GM12865 (cell line): ENCODE measurements around the gene CRIM1.

Source experiments
- DNase-seq: peaks from one replicate; pipeline ENCODE4 v3.0.0; 2010; ENCODE audit warnings: low read depth
- H3K4me3 ChIP-seq: 2 replicates; pipeline ENCODE4 v1.5.1; 2011; ENCODE audit warnings: mild to moderate bottlenecking, low read depth, low read length, control low read depth
- TF ChIP-seq, protein P1 (sequence below): IDR thresholded peaks from 2 replicates; pipeline ENCODE4 v1.5.1; 2011; ENCODE audit warnings: low read length, control low read depth, low read depth, inconsistent platforms; ENCODE audit not compliant: insufficient read depth; ENCODE audit errors: missing control alignments

The CRIM1 gene

DNA sequence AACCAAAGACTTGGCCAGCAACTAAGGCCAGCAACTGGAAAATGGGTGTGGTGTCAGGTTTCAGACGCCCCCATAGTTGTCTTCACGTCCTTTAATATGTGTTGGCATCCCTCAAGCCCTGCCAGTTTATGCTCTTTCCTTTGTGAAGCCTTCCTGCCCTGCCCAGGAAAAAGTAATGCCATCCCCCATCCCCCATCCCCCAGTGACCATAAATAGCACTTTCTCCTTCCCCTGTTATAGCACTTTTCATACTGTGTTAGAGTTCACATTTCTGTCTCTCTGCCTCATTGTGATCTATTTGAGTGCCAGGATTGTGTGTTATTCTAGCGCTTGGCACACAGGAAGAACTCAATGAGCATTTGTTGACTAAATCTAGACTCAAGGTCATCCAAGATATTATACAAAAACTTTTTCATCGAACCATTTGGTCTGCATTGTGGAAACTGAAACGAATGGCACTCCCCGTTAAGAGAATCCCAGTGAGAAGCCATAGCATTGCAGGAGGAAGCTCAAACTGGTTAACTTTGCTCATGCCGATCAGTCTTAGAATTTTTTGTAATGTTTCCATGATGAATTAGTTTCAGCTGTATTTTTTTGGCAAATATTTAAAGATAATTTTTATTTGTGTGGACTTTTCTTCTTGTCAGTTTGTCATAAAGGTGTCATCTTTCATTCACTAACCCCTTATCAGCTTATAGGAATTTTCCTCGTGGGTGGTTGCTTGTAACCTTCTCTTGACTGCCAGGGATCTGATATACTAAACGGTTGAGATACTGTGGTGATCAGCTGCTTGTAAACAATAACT, 15.7 kb downstream of the CRIM1 start:
- DNase-seq, result no peak
- TF ChIP-seq, protein P1, sequence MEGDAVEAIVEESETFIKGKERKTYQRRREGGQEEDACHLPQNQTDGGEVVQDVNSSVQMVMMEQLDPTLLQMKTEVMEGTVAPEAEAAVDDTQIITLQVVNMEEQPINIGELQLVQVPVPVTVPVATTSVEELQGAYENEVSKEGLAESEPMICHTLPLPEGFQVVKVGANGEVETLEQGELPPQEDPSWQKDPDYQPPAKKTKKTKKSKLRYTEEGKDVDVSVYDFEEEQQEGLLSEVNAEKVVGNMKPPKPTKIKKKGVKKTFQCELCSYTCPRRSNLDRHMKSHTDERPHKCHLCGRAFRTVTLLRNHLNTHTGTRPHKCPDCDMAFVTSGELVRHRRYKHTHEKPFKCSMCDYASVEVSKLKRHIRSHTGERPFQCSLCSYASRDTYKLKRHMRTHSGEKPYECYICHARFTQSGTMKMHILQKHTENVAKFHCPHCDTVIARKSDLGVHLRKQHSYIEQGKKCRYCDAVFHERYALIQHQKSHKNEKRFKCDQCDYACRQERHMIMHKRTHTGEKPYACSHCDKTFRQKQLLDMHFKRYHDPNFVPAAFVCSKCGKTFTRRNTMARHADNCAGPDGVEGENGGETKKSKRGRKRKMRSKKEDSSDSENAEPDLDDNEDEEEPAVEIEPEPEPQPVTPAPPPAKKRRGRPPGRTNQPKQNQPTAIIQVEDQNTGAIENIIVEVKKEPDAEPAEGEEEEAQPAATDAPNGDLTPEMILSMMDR, result no peak
- H3K4me3 ChIP-seq, result no peak overlapping the region

GRCh38 chr2:36371928-36372391, 16.4 kb downstream of the CRIM1 start:
- TF ChIP-seq, protein P1, result no peak
- no peak overlapping the region for H3K4me3 ChIP-seq
- no peak for DNase-seq

GRCh38 chr2:36373149-36373926, 17.8 kb downstream of the CRIM1 start:
- DNase-seq, result no peak
- no peak overlapping the region for H3K4me3 ChIP-seq
- TF ChIP-seq, protein P1, result no peak

- no peak overlapping the region for H3K4me3 ChIP-seq
- TF ChIP-seq, protein P1, result no peak
- DNase-seq, result no peak
Measured at GRCh38 chr2:36374585-36374984, 19.0 kb downstream of the CRIM1 start.

DNA sequence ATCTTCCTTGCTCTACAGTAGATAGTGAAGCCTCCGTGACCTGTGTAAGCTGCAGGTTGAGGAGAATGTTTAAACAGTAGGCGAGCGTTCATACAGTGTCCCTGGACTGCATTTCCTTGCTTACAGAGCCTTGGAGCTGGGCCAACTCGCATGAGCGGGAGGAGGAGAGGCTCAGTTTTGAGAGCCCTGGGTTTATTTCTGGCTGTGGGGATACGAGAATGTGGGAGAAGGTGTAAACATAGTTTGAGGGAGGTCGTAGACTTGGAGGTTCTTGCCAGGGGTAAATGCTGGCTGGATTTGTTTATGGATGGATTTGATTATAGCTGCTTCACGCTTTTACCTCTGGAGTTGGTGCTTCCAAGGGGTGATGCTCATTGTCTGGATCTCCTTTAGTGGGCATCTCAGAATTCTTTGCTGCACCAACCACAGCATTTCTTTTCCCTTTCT, 20.8 kb downstream of the CRIM1 start:
- H3K4me3 ChIP-seq, result no peak overlapping the region
- DNase-seq, result no peak

GRCh38 chr2:36376992-36377738, 21.6 kb downstream of the CRIM1 start:
- DNase-seq, result no peak
- TF ChIP-seq, protein P1, result no peak
- no peak overlapping the region for H3K4me3 ChIP-seq

More for the DNA sequence above, 20.8 kb downstream of the CRIM1 start:
- TF ChIP-seq, protein P1, result no peak
